GM10248 (cell line): ENCODE results near the gene MAML2.

Experiments used
- CTCF ChIA-PET: fragments of 300-600 bp; sonication (Branson Sonifier 250); formaldehyde crosslinking; extraction: SDS; loops from one replicate; lab custom pipeline; 2021; ENCODE audit warnings: antibody characterized with exemption; lab: Yijun Ruan, JAX
- POLR2A ChIA-PET: fragments of 350-650 bp; sonication (Branson Sonifier 250); formaldehyde crosslinking; extraction: SDS; loops from one replicate; lab custom pipeline; 2020; ENCODE audit warnings: antibody characterized with exemption; lab: Yijun Ruan, JAX
- DNase-seq: peaks from one replicate; pipeline ENCODE4 v3.0.0; 2012; ENCODE audit errors: extremely low spot score
- TF ChIP-seq, protein P1 (sequence below): IDR thresholded peaks from 2 replicates; pipeline ENCODE4 v1.5.1; 2012; ENCODE audit warnings: mild to moderate bottlenecking, low read depth; ENCODE audit errors: extremely low read depth, missing control alignments, control extremely low read depth

MAML2 gene

DNA sequence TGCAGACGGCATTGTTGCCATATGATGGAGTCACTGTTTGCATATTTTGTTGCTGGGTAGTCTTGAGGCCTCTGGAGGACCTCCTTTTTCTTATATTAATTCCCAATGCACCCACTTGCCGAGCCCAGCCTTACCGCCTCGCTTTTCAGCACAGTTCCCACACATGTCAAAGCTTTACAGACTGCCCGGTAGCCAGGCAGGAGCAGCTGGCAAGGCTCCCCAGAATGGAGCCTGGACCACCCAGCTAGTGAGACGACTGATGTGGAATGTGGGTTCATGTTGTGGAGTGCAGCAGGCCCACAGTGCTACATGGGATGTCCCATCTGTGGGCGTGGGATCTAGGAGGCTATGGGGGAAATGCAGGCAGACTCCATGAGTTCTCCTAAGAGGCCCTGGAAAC is 319.7 kb downstream of the MAML2 start:
- CTCF ChIA-PET: interaction anchor here (1.7 kb wide), 1 partner anchor 32 kb away, joined by 3 read pairs; no protein-coding TSS in a partner anchor

DNA sequence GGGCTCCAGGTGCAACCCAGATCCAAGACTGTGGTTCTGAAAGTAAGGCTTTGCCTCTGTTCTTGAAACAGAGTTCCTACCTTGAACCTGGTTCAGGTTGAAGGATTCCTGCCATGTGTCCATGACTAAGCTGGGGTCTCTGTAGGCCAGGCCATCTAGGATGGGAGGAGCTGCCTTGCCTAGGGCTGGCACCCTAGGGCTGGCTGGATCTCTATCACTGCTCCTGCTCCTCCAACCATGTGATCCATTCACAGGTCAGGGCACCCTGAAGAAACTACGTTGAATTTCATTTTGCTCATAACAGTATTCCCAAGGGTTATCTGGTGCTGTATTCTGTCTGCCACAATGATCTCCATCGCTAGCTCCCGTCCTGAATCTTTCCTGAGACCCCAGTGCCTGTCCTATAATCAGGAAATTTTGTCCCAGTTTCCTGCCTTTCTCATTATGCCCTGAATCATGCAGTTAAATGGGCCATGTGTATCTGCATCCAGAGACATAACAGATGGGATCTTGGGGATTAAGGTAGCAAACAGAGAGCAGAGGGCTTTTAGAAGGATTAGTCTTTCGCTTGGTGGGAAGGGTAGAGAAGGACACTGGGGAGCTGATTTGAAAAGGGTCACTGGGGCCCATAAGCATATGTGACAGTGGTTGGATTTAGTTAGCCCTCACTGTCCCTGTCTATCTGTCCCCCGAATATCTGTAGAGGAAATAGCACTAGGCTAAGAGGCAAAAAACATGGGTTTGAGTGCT is 320.9 kb downstream of the MAML2 start:
- DNase-seq: no peak
- POLR2A ChIA-PET: no interaction called here
- TF ChIP-seq, protein P1, sequence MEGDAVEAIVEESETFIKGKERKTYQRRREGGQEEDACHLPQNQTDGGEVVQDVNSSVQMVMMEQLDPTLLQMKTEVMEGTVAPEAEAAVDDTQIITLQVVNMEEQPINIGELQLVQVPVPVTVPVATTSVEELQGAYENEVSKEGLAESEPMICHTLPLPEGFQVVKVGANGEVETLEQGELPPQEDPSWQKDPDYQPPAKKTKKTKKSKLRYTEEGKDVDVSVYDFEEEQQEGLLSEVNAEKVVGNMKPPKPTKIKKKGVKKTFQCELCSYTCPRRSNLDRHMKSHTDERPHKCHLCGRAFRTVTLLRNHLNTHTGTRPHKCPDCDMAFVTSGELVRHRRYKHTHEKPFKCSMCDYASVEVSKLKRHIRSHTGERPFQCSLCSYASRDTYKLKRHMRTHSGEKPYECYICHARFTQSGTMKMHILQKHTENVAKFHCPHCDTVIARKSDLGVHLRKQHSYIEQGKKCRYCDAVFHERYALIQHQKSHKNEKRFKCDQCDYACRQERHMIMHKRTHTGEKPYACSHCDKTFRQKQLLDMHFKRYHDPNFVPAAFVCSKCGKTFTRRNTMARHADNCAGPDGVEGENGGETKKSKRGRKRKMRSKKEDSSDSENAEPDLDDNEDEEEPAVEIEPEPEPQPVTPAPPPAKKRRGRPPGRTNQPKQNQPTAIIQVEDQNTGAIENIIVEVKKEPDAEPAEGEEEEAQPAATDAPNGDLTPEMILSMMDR: no peak
- CTCF ChIA-PET: interaction anchor here (1.0 to 1.9 kb wide), 2 partner anchors 10 to 15 kb away, joined by 4 to 7 read pairs; no protein-coding TSS in a partner anchor

More for the DNA sequence above, 319.7 kb downstream of the MAML2 start:
- TF ChIP-seq, protein P1: no peak
- POLR2A ChIA-PET: no interaction called here
- DNase-seq: no peak

DNA sequence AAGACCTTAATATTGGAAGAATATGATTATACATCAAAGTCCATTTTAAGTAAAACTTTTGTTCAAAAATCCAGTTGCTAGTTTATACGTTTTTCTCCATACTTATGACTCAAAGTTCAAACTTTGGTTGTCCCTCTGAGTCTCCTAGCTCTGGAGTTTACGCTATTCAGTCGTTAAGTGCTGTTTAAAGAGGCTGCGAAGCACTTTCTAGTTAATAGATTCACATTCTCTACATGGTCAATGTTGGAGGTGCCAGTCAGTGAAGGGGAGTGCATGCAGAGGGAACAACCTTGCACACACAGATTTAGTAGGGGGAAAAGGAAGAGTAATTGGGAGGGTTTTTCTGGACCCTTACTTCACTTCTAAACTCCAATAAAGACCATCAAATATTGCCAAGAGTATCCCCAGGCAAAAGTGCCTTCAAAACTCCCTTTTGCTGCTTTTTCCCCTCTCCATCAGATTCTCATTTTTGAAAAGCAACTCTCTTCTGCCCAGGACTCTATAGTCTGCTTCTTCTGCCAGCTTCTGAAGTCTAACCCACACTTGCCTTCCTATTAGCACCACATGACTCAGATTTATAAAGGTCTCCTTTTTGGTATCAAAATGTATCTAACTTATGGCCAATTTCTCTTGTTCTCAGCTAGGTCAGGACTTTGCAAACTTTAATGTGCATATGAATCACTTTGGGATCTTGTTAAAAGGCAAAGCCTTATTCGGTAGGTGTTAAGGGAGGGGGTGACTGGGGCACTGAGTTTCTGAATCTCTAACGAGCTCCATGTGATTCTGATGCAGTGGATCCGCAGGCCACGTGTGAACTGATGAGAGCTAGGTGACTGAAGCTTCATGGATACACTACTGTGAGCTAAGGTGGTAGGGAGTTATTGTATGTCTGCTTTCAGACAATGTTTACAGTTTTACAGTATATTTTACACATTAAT is 322.9 kb downstream of the MAML2 start:
- no peak for DNase-seq
- POLR2A ChIA-PET: no interaction called here
- CTCF ChIA-PET: interaction anchor here (1.0 to 1.9 kb wide), 5 partner anchors 8 to 40 kb away, joined by 3 to 7 read pairs (median 4); no protein-coding TSS in a partner anchor
- TF ChIP-seq, protein P1: no peak

DNA sequence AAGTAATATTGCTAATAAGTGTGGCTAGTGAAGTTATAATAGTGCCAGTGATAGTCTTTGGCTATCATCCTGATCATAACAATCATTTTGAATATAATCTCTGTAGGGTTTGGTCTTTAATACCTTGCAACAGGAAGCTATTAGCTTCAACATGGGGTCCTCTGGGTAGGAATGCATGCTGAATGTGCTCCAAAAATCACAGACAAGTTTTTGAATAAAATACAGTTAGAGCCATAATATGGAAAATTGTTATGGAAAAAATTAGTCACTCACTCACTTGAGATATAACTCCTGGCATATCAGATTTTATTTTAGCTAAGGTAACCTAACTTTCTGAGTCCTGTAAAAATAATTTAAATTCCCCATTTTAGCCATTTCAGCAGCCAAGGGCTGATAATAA is 323.7 kb downstream of the MAML2 start:
- DNase-seq: no peak
- TF ChIP-seq, protein P1: no peak

DNA sequence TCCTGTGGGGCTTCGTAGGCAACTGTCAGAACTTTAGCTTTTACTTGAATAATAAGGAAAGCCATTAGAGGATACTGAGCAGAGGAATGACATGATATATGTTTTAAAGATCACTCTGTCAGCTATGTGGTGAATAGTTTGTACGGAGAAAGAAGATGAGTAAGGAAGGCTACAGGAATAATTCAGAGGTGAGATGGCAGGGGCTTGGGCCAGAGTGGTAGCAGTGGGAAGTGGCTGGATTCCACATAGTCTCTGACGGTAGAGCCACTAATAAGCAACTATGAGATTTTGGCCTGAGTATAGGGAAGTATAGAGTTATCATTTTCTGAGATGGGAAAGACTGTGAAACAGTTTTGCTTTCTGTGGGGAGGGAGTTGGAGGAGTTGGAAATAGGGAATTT is 325.1 kb downstream of the MAML2 start:
- no peak for DNase-seq
- ChIA-PET CTCF (interaction anchor here (1.6 kb wide), 1 partner anchor 17 kb away, joined by 5 read pairs; no protein-coding TSS in a partner anchor), POLR2A (no interaction called here)
- TF ChIP-seq, protein P1: no peak

More for the DNA sequence above, 323.7 kb downstream of the MAML2 start:
- ChIA-PET CTCF (interaction anchor here (1.0 to 1.7 kb wide), 3 partner anchors 11 to 41 kb away, joined by 3 to 4 read pairs (median 4); no protein-coding TSS in a partner anchor), POLR2A (no interaction called here)

DNA sequence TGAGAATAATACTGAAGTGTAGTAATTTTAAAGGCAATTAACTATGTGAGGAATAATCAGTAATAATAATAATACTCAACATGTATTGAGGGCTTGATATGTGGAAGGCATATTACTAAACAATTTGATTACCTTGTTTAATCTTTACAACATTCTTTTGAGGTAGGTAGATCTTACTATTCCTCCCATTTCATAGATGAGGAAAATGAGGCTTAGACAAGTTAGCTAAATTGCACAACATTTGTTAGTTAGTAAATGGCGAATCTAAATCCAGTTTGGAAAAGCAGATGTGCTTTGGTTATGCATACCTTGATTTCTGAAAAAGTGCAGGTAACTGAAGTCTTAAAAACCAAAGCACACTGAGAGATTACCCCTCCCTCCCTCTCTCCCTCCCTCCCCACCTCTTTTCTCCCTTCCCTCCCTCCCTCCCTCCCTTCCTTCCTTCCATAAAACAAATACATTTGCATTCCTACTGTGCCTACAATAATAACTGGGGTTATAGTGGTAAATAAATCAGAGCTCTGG is 326.0 kb downstream of the MAML2 start:
- CTCF ChIA-PET: interaction anchor here (1.6 kb wide), 1 partner anchor 18 kb away, joined by 5 read pairs; no protein-coding TSS in a partner anchor

More for the DNA sequence above, 326.0 kb downstream of the MAML2 start:
- POLR2A ChIA-PET: no interaction called here
- TF ChIP-seq, protein P1: no peak
- no peak for DNase-seq
